Measurements from ENCODE around the gene ATXN3L.

The ATXN3L gene

GRCh38 chrX:13338996-13339515 lies 19.2 kb upstream of the ATXN3L start:
- H3K27ac ChIP-seq = no peak overlapping the region
- TF ChIP-seq CTCF (IDR thresholded peaks at IDR 0.05) = no peak

GRCh38 chrX:13334491-13334890 lies 14.6 kb upstream of the ATXN3L start:
- TF ChIP-seq ZFX (IDR thresholded peaks at IDR 0.05; ENCODE audit: borderline replicate concordance) = no peak
- no peak for TF ChIP-seq CTCF (IDR thresholded peaks at IDR 0.05)

GRCh38 chrX:13330446-13330845 lies 10.6 kb upstream of the ATXN3L start:
- no peak overlapping the region for H3K27ac ChIP-seq
- TF ChIP-seq CTCF (IDR thresholded peaks at IDR 0.05) (no peak), ZFX (IDR thresholded peaks at IDR 0.05; ENCODE audit: borderline replicate concordance) (no peak)

More at GRCh38 chrX:13334491-13334890, 14.6 kb upstream of the ATXN3L start:
- H3K27ac ChIP-seq = no peak overlapping the region

GRCh38 chrX:13327666-13328065 lies 7.8 kb upstream of the ATXN3L start:
- no peak overlapping the region for H3K27ac ChIP-seq
- TF ChIP-seq ZFX (IDR thresholded peaks at IDR 0.05; ENCODE audit: borderline replicate concordance) (no peak), CTCF (IDR thresholded peaks at IDR 0.05) (no peak)

GRCh38 chrX:13323241-13323640 lies 3.4 kb upstream of the ATXN3L start:
- H3K27ac ChIP-seq = no peak overlapping the region
- TF ChIP-seq CTCF (IDR thresholded peaks at IDR 0.05) = no peak
- TF ChIP-seq ZFX (IDR thresholded peaks at IDR 0.05; ENCODE audit: borderline replicate concordance) = no peak

GRCh38 chrX:13317366-13317765 lies 2.5 kb downstream of the ATXN3L start:
- no peak for TF ChIP-seq CTCF (IDR thresholded peaks at IDR 0.05)
- TF ChIP-seq ZFX (IDR thresholded peaks at IDR 0.05; ENCODE audit: borderline replicate concordance) = no peak
- no peak overlapping the region for H3K27ac ChIP-seq

GRCh38 chrX:13311560-13311959 lies 8.3 kb downstream of the ATXN3L start:
- H3K27ac ChIP-seq = no peak overlapping the region
- TF ChIP-seq ZFX (IDR thresholded peaks at IDR 0.05; ENCODE audit: borderline replicate concordance) = no peak
- TF ChIP-seq CTCF (IDR thresholded peaks at IDR 0.05) = no peak
